ENCODE results near the gene RIT2.
A peak's percentile ranks its signal among the peaks of the same experiment; 100 is the strongest.

RIT2 gene

DNA sequence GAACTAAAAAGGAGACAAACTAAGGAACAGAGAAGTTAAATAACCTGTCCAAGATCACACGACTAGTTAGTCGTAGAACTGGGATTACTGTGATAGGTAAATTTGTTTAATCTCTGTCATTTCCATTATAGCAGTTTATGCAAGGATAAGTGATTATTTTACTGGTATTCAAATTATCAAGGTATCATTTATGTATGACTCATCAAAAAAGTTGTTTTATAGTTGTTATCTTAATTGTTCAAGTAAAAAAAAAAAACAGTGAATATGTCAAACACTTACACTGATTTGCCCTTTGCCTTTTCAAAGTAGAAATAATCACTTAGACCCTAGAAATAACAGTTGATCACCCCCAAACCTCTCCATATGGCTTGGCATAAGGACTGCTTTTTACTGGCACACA lies 173.6 kb downstream of the RIT2 start:
- no peak for DNase-seq (ENCODE audit: low read depth, low spot score)
- TF ChIP-seq, protein P1, sequence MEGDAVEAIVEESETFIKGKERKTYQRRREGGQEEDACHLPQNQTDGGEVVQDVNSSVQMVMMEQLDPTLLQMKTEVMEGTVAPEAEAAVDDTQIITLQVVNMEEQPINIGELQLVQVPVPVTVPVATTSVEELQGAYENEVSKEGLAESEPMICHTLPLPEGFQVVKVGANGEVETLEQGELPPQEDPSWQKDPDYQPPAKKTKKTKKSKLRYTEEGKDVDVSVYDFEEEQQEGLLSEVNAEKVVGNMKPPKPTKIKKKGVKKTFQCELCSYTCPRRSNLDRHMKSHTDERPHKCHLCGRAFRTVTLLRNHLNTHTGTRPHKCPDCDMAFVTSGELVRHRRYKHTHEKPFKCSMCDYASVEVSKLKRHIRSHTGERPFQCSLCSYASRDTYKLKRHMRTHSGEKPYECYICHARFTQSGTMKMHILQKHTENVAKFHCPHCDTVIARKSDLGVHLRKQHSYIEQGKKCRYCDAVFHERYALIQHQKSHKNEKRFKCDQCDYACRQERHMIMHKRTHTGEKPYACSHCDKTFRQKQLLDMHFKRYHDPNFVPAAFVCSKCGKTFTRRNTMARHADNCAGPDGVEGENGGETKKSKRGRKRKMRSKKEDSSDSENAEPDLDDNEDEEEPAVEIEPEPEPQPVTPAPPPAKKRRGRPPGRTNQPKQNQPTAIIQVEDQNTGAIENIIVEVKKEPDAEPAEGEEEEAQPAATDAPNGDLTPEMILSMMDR (IDR thresholded peaks at IDR 0.05; ENCODE audit: low read depth, low read length), result no peak
- in situ Hi-C loops (cut with HindIII; ENCODE audit: low sequenced_read_pairs), result no loop called here
- H3K4me3 ChIP-seq (ENCODE audit: low read depth, low read length), result no peak overlapping the region

DNA sequence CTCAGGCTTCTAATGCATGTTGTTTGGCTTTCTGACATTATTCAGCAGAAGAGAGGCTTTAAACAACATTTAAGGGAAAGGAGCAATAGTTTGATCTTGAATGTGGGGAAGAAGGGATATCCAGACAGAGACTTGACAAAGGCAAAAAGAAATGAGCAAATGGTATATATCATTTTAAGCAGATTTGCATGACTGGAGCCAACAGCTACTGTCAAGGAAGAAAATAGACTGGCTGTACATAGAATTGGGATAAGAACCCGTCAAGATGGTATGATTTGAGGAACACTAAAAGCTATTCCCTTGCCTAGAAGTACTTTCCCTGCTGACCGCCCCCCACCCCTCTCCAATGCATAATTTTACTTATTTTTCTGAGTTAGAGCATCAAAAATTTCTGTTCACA lies 174.5 kb downstream of the RIT2 start:
- no peak for DNase-seq (ENCODE audit: low read depth, low spot score)
- in situ Hi-C loops (cut with HindIII; ENCODE audit: low sequenced_read_pairs), result no loop called here
- H3K4me3 ChIP-seq (ENCODE audit: low read depth, low read length), result no peak overlapping the region
- TF ChIP-seq, protein P1 (IDR thresholded peaks at IDR 0.05; ENCODE audit: low read depth, low read length), result no peak

DNA sequence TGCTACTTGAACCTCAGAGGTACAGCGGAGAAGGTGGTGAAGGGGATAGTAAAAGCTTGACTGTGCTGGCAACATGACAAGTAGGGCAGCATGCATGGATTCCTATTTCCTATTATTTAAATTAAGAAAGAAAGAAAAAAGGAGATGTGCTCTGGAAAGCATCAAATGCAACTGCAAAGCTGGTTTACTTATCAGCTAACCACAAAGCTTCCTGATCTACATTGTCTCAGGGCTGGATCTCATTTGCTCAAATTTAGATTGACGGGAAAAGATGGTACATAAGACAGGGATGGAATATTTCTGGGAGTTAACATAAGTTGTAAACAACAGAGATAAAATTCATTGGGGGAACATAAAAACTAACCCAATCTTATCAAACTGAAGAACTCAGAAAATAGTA lies 178.0 kb downstream of the RIT2 start:
- no peak overlapping the region for H3K4me3 ChIP-seq (ENCODE audit: low read depth, low read length)
- no peak for DNase-seq (ENCODE audit: low read depth, low spot score)
- in situ Hi-C loops (cut with HindIII; ENCODE audit: low sequenced_read_pairs), result no loop called here
- TF ChIP-seq, protein P1 (IDR thresholded peaks at IDR 0.05; ENCODE audit: low read depth, low read length), result no peak

DNA sequence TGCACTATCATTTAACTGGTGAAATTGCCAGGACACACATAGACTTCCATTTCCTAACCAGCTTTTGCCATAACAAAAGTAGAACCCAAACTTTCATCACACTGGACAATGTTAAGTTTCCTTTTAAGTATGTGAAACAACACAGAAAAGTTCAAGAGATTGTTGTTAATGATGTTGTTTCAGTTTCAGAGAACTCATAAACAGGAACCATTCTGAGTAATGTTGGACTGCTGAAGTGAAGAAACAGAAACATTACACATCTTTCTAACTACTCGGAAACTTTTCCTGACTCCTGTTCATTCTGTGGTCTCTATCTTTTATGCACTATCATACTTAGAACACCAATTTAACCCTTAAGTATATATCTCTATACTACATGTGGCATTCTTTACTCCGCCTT lies 179.2 kb downstream of the RIT2 start:
- TF ChIP-seq, protein P1 (IDR thresholded peaks at IDR 0.05; ENCODE audit: low read depth, low read length), result no peak
- no peak overlapping the region for H3K4me3 ChIP-seq (ENCODE audit: low read depth, low read length)
- no peak for DNase-seq (ENCODE audit: low read depth, low spot score)
- in situ Hi-C loops (cut with HindIII; ENCODE audit: low sequenced_read_pairs), result no loop called here

DNA sequence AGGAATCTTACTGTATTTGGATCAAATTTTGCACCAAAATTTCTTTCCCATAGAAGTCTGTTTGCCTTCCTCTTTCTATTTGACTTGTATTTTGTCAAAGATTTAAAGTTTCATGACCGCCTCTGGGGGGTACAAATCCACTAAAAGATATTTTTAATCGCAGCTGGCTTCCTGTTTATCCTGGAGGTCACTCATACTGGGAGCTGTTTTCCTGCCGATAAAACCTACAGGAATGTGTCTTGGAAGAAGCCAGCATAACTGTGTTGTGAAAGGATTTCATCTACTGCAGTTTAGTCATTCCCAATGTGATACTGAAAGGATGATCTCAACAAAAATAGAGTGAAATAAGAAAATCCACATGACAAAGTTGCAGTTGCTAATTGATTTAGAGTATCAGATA lies 184.0 kb downstream of the RIT2 start:
- in situ Hi-C loops (cut with HindIII; ENCODE audit: low sequenced_read_pairs), result no loop called here
- TF ChIP-seq, protein P1 (IDR thresholded peaks at IDR 0.05; ENCODE audit: low read depth, low read length), result no peak
- H3K4me3 ChIP-seq (ENCODE audit: low read depth, low read length), result no peak overlapping the region
- peak; percentile 73 for DNase-seq (ENCODE audit: low read depth, low spot score)

DNA sequence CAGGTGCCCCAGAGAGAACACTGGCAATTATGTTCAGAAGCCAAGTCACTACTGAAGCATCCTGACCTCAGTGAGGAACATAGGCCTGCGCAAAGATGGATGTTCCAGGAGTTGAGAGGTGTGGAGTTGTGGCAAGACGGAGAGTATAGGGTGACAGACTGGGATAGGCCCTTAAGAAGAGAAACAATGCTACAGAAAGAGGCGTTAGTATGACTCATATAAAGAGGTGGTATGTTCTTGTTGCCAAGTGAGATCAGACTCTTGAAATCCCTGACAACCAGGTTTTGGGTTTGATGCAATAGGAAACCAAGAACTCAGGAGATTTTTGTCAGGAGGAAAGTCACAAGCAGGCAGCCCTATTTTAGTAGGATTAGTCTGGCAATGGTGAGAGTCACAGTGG lies 185.6 kb downstream of the RIT2 start:
- DNase-seq (ENCODE audit: low read depth, low spot score), result peak; percentile 33
- no peak overlapping the region for H3K4me3 ChIP-seq (ENCODE audit: low read depth, low read length)
- in situ Hi-C loops (cut with HindIII; ENCODE audit: low sequenced_read_pairs), result no loop called here
- TF ChIP-seq, protein P1 (IDR thresholded peaks at IDR 0.05; ENCODE audit: low read depth, low read length), result no peak

DNA sequence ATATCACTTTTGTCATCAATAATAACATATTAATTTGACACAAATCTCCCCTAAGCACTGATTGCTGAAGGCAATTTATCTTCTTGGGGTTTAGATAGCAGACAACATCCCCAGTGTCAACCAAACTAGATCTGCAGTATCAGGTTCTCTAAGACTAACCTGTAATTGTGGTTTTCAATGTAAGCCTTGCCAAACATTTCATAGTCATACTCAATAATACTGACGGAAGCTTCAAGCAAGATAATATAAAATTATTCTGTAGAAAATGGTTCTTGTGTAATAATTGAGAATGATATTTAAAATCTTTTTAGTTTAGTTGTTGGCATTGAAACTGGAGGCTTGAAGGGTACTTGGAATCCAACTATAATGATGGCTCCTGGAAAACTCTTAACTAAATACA lies 186.3 kb downstream of the RIT2 start:
- H3K4me3 ChIP-seq (ENCODE audit: low read depth, low read length), result no peak overlapping the region
- DNase-seq (ENCODE audit: low read depth, low spot score), result no peak
- in situ Hi-C loops (cut with HindIII; ENCODE audit: low sequenced_read_pairs), result no loop called here
- TF ChIP-seq, protein P1 (IDR thresholded peaks at IDR 0.05; ENCODE audit: low read depth, low read length), result no peak
